ENCODE data around the gene PACRGL.

The PACRGL gene
- 6.0 to 25.3 (median 16.9) reads per million in 9 experiments for total RNA-seq

GRCh38 chr4:20700007-20700761, at the start of gene PACRGL:
TSS of gene PACRGL (plus strand) at chr4:20700458. CDS start at chr4:20704482, 4,024 bp downstream.
- H3K27ac Mint-ChIP-seq, result peak within 1 kb of the TSS; percentile 98 to 99
- peaks cover 6 to 7% of the 10 kb centered on the region in 2 donors for H3K27me3 Mint-ChIP-seq
- peaks cover 17 to 21% of the 10 kb centered on the region in 2 donors for H3K4me1 Mint-ChIP-seq (ENCODE audit: low read depth in 2 of 2)
- ATAC-seq (replicated peaks) (peak; percentile 96), DNase-seq (peak; percentile 88 to 90 (median 90))
- no peaks in the 10 kb centered on the region for H3K9me3 Mint-ChIP-seq
- H3K4me3 Mint-ChIP-seq, result peak within 1 kb of the TSS; percentile 93 to 96
- H3K36me3 Mint-ChIP-seq (ENCODE audit: insufficient read depth), result peaks cover 28% of the 10 kb centered on the region

GRCh38 chr4:20652226-20652885, 47.9 kb upstream of the PACRGL start:
- Mint-ChIP-seq H3K4me1 (ENCODE audit: low read depth in 2 of 2) (no peaks in the 10 kb centered on the region), H3K27ac (no peak overlapping the region), H3K27me3 (peaks cover 18 to 23% of the 10 kb centered on the region in 2 donors), H3K9me3 (peaks cover 0 to 8% of the 10 kb centered on the region in 2 donors), H3K4me3 (no peak overlapping the region), H3K36me3 (ENCODE audit: insufficient read depth) (peaks cover 4% of the 10 kb centered on the region)
- ATAC-seq (replicated peaks), result no peak
- no peak for DNase-seq

- DNase-seq (no peak), ATAC-seq (replicated peaks) (no peak)
Observed at GRCh38 chr4:20658456-20658855, 41.8 kb upstream of the PACRGL start.

GRCh38 chr4:20662851-20663250, 37.4 kb upstream of the PACRGL start:
- no peak overlapping the region for H3K27ac Mint-ChIP-seq
- H3K4me1 Mint-ChIP-seq (ENCODE audit: low read depth in 2 of 2), result no peaks in the 10 kb centered on the region
- no peak for DNase-seq
- no peak for ATAC-seq (replicated peaks)
- H3K9me3 Mint-ChIP-seq, result no peaks in the 10 kb centered on the region
- H3K36me3 Mint-ChIP-seq (ENCODE audit: insufficient read depth), result no peaks in the 10 kb centered on the region
- H3K4me3 Mint-ChIP-seq, result no peak overlapping the region
- peaks cover 0 to 8% of the 10 kb centered on the region in 2 donors for H3K27me3 Mint-ChIP-seq

More at GRCh38 chr4:20658456-20658855, 41.8 kb upstream of the PACRGL start:
- no peak overlapping the region for H3K27ac Mint-ChIP-seq
- no peaks in the 10 kb centered on the region for H3K9me3 Mint-ChIP-seq
- peaks cover 2 to 8% of the 10 kb centered on the region in 2 donors for H3K27me3 Mint-ChIP-seq
- no peak overlapping the region for H3K4me3 Mint-ChIP-seq
- H3K36me3 Mint-ChIP-seq (ENCODE audit: insufficient read depth), result no peaks in the 10 kb centered on the region
- H3K4me1 Mint-ChIP-seq (ENCODE audit: low read depth in 2 of 2), result no peaks in the 10 kb centered on the region

GRCh38 chr4:20666012-20666860, 34.0 kb upstream of the PACRGL start:
- H3K36me3 Mint-ChIP-seq (ENCODE audit: insufficient read depth), result no peaks in the 10 kb centered on the region
- H3K27me3 Mint-ChIP-seq, result peaks cover 0 to 8% of the 10 kb centered on the region in 2 donors
- H3K4me1 Mint-ChIP-seq (ENCODE audit: low read depth in 2 of 2), result no peaks in the 10 kb centered on the region
- H3K4me3 Mint-ChIP-seq, result no peak overlapping the region
- DNase-seq (no peak), ATAC-seq (replicated peaks) (no peak)
- H3K9me3 Mint-ChIP-seq, result no peaks in the 10 kb centered on the region
- no peak overlapping the region for H3K27ac Mint-ChIP-seq

GRCh38 chr4:20672262-20672661, 28.0 kb upstream of the PACRGL start:
- no peaks in the 10 kb centered on the region for H3K36me3 Mint-ChIP-seq (ENCODE audit: insufficient read depth)
- no peak overlapping the region for H3K4me3 Mint-ChIP-seq
- DNase-seq, result no peak
- H3K9me3 Mint-ChIP-seq, result no peaks in the 10 kb centered on the region
- H3K27me3 Mint-ChIP-seq, result peaks cover 11 to 32% of the 10 kb centered on the region in 2 donors
- no peak overlapping the region for H3K27ac Mint-ChIP-seq
- no peak for ATAC-seq (replicated peaks)
- no peaks in the 10 kb centered on the region for H3K4me1 Mint-ChIP-seq (ENCODE audit: low read depth in 2 of 2)

GRCh38 chr4:20675786-20676185, 24.5 kb upstream of the PACRGL start:
- Mint-ChIP-seq H3K9me3 (no peaks in the 10 kb centered on the region), H3K36me3 (ENCODE audit: insufficient read depth) (no peaks in the 10 kb centered on the region), H3K27ac (no peak overlapping the region), H3K27me3 (peaks cover 18 to 52% of the 10 kb centered on the region in 2 donors), H3K4me3 (no peak overlapping the region), H3K4me1 (ENCODE audit: low read depth in 2 of 2) (no peaks in the 10 kb centered on the region)
- ATAC-seq (replicated peaks) (no peak), DNase-seq (no peak)

- H3K4me3 Mint-ChIP-seq, result no peak overlapping the region
- no peaks in the 10 kb centered on the region for H3K4me1 Mint-ChIP-seq (ENCODE audit: low read depth in 2 of 2)
- no peak overlapping the region for H3K27ac Mint-ChIP-seq
- H3K27me3 Mint-ChIP-seq, result peaks cover 23 to 58% of the 10 kb centered on the region in 2 donors
- no peaks in the 10 kb centered on the region for H3K9me3 Mint-ChIP-seq
- DNase-seq (no peak), ATAC-seq (replicated peaks) (no peak)
- no peaks in the 10 kb centered on the region for H3K36me3 Mint-ChIP-seq (ENCODE audit: insufficient read depth)
Observed at GRCh38 chr4:20676501-20677197, 23.6 kb upstream of the PACRGL start.

GRCh38 chr4:20678400-20678799, 21.9 kb upstream of the PACRGL start:
- ATAC-seq (replicated peaks), result no peak

GRCh38 chr4:20679951-20680350, 20.3 kb upstream of the PACRGL start:
- Mint-ChIP-seq H3K27me3 (peaks cover 25 to 47% of the 10 kb centered on the region in 2 donors), H3K9me3 (no peaks in the 10 kb centered on the region), H3K4me3 (no peak overlapping the region), H3K27ac (no peak overlapping the region), H3K36me3 (ENCODE audit: insufficient read depth) (no peaks in the 10 kb centered on the region), H3K4me1 (ENCODE audit: low read depth in 2 of 2) (no peaks in the 10 kb centered on the region)
- no peak for DNase-seq
- ATAC-seq (replicated peaks), result no peak

More at GRCh38 chr4:20678400-20678799, 21.9 kb upstream of the PACRGL start:
- Mint-ChIP-seq H3K4me3 (no peak overlapping the region), H3K27me3 (peaks cover 25 to 55% of the 10 kb centered on the region in 2 donors), H3K27ac (no peak overlapping the region), H3K4me1 (ENCODE audit: low read depth in 2 of 2) (no peaks in the 10 kb centered on the region), H3K9me3 (no peaks in the 10 kb centered on the region), H3K36me3 (ENCODE audit: insufficient read depth) (no peaks in the 10 kb centered on the region)
- DNase-seq, result no peak

GRCh38 chr4:20680736-20681135, 19.5 kb upstream of the PACRGL start:
- Mint-ChIP-seq H3K4me3 (no peak overlapping the region), H3K36me3 (ENCODE audit: insufficient read depth) (no peaks in the 10 kb centered on the region), H3K27me3 (peaks cover 25 to 47% of the 10 kb centered on the region in 2 donors), H3K4me1 (ENCODE audit: low read depth in 2 of 2) (no peaks in the 10 kb centered on the region), H3K27ac (no peak overlapping the region), H3K9me3 (no peaks in the 10 kb centered on the region)
- ATAC-seq (replicated peaks), result no peak
- DNase-seq, result no peak

- DNase-seq, result no peak
- Mint-ChIP-seq H3K27ac (no peak overlapping the region), H3K36me3 (ENCODE audit: insufficient read depth) (no peaks in the 10 kb centered on the region), H3K9me3 (no peaks in the 10 kb centered on the region), H3K4me1 (ENCODE audit: low read depth in 2 of 2) (no peaks in the 10 kb centered on the region), H3K4me3 (no peak overlapping the region), H3K27me3 (peaks cover 19 to 42% of the 10 kb centered on the region in 2 donors)
- ATAC-seq (replicated peaks), result no peak
Observed at GRCh38 chr4:20681271-20681670, 19.0 kb upstream of the PACRGL start.

GRCh38 chr4:20682853-20683252, 17.4 kb upstream of the PACRGL start:
- H3K27me3 Mint-ChIP-seq, result peaks cover 10 to 26% of the 10 kb centered on the region in 2 donors
- no peaks in the 10 kb centered on the region for H3K9me3 Mint-ChIP-seq
- no peaks in the 10 kb centered on the region for H3K36me3 Mint-ChIP-seq (ENCODE audit: insufficient read depth)
- no peak overlapping the region for H3K27ac Mint-ChIP-seq
- ATAC-seq (replicated peaks), result no peak
- no peak overlapping the region for H3K4me3 Mint-ChIP-seq
- no peak for DNase-seq
- H3K4me1 Mint-ChIP-seq (ENCODE audit: low read depth in 2 of 2), result no peaks in the 10 kb centered on the region
